ENCODE measurements around the gene CDK5R2. TPM values are rescaled to one million over a fixed set of nuclear protein-coding genes. Genes with fewer than 3 reads are reported as not detected.

Gene CDK5R2
- total and polyA plus RNA-seq, 2 of the 13 experiments (the other 11 are each of a cell fraction or from before 2014, with no cell fraction given) = not detected

DNA sequence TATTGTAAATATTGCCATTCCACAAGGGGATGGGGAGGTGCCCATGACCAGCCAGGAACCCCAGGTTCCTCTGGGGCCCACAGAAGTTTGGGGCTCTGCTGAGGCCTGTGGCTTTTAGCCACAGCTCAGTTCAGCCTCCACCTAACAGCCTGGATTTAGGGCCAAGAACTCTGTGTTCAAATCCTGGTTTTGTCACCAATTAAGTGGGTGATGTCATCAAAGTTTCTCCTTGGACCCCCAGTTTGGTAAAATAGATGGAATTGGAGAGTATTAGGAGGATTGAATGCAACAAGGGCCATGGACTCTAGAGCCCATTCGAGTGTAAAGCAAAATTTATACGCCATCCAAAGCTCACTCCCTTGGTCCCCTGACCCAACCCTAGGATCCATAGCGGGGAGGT, 28.7 kb downstream of the CDK5R2 start:
- no peak for FAIRE-seq
- POLR2A ChIA-PET = no interaction called here
- intact Hi-C loops (cut with micrococcal nuclease; ENCODE audit: unreplicated experiment) = loop anchor here (10.0 kb wide), 1 partner anchor 123 kb away; no protein-coding TSS in a partner anchor
- Histone ChIP-seq H3K4me2 (ENCODE audit: low read depth, low read length) (no peak overlapping the region), H3K9me3 (ENCODE audit: low read length) (no peaks in the 10 kb centered on the region), H3K27me3 (ENCODE audit: control insufficient read depth in 1 of 2, insufficient read depth in 2 of 2, low read length in 2 of 2) (peaks cover 40 to 93% of the 10 kb centered on the region in 2 experiments), H4K20me1 (ENCODE audit: insufficient read depth, low read length) (peaks cover 9% of the 10 kb centered on the region; the same call in 1 of the 2 replicates), H3K36me3 (replicated peaks in 1 of 2; ENCODE audit: control insufficient read depth in 1 of 2, insufficient read depth in 2 of 2, low read length in 2 of 2) (no peaks in the 10 kb centered on the region), H3K27ac (ENCODE audit: extremely low read length, insufficient read depth, low read length) (no peak overlapping the region), H3K4me1 (ENCODE audit: insufficient read depth, low read length) (peaks cover 3% of the 10 kb centered on the region), H3K9ac (ENCODE audit: insufficient read depth, low read depth, low read length) (no peak overlapping the region), H2AFZ (ENCODE audit: low read length) (no peak overlapping the region), H3K4me3 (replicated peaks in 1 of 3; ENCODE audit: insufficient read depth in 1 of 3, low read depth in 2 of 3, low read length in 3 of 3) (no peak overlapping the region), H3K79me2 (ENCODE audit: insufficient read depth, low read length) (no peaks in the 10 kb centered on the region)
- no peak for ATAC-seq
- WGBS (ENCODE audit: low lambda C conversion rate) = 13% methylated on average over 3 of the region's 3 CpGs
- TF ChIP-seq ZNF569 (CRISPR knock-in tag; IDR thresholded peaks at IDR 0.05; ENCODE audit: borderline replicate concordance) (no peak), ATF7 (IDR thresholded peaks at IDR 0.05) (peak; percentile 77), ATF7 (CRISPR knock-in tag; IDR thresholded peaks at IDR 0.05) (no peak), SALL2 (CRISPR knock-in tag; IDR thresholded peaks at IDR 0.05) (no peak), CREB1 (IDR thresholded peaks at IDR 0.05) (peak; percentile 71), CREB1 (CRISPR knock-in tag; IDR thresholded peaks at IDR 0.05) (no peak), ZNF234 (CRISPR knock-in tag; conservative IDR thresholded peaks at IDR 0.05) (no peak), ZNF317 (CRISPR knock-in tag; IDR thresholded peaks at IDR 0.05) (no peak), ZNF446 (CRISPR knock-in tag; IDR thresholded peaks at IDR 0.05) (no peak), KAT2B (IDR thresholded peaks at IDR 0.05; ENCODE audit: borderline replicate concordance, low read depth, low read length) (no peak)
- CTCF ChIA-PET (ENCODE audit: low intra/inter-chr PET ratio, low total read pairs) = no interaction called here
- no peak for DNase-seq (ENCODE audit: low spot score)
- BruUV-seq (replicated peaks) = no TSS peak
- in situ Hi-C loops (cut with HindIII; ENCODE audit: extremely low pct_ligation_motif_present, low pct_unique_long_range_greater_than_20kb) = no loop called here

DNA sequence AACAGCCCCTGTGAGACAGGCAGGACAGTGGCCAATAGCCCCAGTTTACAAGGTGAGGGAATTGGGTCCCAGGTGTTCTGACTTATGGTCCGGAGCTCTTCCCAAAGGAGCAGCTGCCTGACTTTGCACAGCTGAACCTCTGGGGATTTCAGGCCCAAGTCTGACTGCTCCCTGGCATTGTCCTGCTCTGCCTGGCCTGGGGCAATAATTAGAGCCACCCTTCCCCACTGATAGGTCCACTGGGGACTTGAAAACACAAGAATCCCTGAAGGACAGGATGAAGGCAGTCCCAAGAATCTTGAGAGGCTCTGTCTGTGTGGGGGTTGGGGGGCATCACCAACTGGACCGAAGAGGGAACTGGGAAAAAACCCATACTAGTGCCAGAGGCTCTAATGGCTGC, 29.2 kb downstream of the CDK5R2 start:
- CTCF ChIA-PET (ENCODE audit: low intra/inter-chr PET ratio, low total read pairs) = no interaction called here
- H2AFZ ChIP-seq (ENCODE audit: low read length) = no peak overlapping the region
- H3K79me2 ChIP-seq (ENCODE audit: insufficient read depth, low read length) = no peaks in the 10 kb centered on the region
- H4K20me1 ChIP-seq (ENCODE audit: insufficient read depth, low read length) = peaks cover 11% of the 10 kb centered on the region; the same call in 1 of the 2 replicates
- WGBS (ENCODE audit: low lambda C conversion rate) = 24% methylated on average over 2 of the region's 2 CpGs
- TF ChIP-seq SIN3B (IDR thresholded peaks at IDR 0.05; ENCODE audit: low read length) (no peak), SOX6 (IDR thresholded peaks at IDR 0.05) (no peak), SOX6 (CRISPR knock-in tag; IDR thresholded peaks at IDR 0.05) (no peak), ZNF615 (CRISPR knock-in tag; IDR thresholded peaks at IDR 0.05; ENCODE audit: borderline replicate concordance) (no peak), ZFAT (CRISPR knock-in tag; conservative IDR thresholded peaks at IDR 0.05) (no peak), SETDB1 (CRISPR knock-in tag; IDR thresholded peaks at IDR 0.05; ENCODE audit: borderline replicate concordance) (no peak)
- TF ChIP-seq, protein P1, sequence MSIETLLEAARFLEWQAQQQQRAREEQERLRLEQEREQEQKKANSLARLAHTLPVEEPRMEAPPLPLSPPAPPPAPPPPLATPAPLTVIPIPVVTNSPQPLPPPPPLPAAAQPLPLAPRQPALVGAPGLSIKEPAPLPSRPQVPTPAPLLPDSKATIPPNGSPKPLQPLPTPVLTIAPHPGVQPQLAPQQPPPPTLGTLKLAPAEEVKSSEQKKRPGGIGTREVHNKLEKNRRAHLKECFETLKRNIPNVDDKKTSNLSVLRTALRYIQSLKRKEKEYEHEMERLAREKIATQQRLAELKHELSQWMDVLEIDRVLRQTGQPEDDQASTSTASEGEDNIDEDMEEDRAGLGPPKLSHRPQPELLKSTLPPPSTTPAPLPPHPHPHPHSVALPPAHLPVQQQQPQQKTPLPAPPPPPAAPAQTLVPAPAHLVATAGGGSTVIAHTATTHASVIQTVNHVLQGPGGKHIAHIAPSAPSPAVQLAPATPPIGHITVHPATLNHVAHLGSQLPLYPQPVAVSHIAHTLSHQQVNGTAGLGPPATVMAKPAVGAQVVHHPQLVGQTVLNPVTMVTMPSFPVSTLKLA (IDR thresholded peaks at IDR 0.05) = no peak
- ATAC-seq (no peak), FAIRE-seq (no peak), DNase-seq (ENCODE audit: low spot score) (no peak)
- peaks cover 40 to 93% of the 10 kb centered on the region in 2 experiments for H3K27me3 ChIP-seq (ENCODE audit: control insufficient read depth in 1 of 2, insufficient read depth in 2 of 2, low read length in 2 of 2)
- H3K9ac ChIP-seq (ENCODE audit: insufficient read depth, low read depth, low read length) = no peak overlapping the region
- peaks cover 8% of the 10 kb centered on the region for H3K4me1 ChIP-seq (ENCODE audit: insufficient read depth, low read length)
- intact Hi-C loops (cut with micrococcal nuclease; ENCODE audit: unreplicated experiment) (loop anchor here (10.0 kb wide), 1 partner anchor 124 kb away; no protein-coding TSS in a partner anchor), in situ Hi-C loops (cut with HindIII; ENCODE audit: extremely low pct_ligation_motif_present, low pct_unique_long_range_greater_than_20kb) (no loop called here)
- no peak overlapping the region for H3K4me3 ChIP-seq (replicated peaks in 1 of 3; ENCODE audit: insufficient read depth in 1 of 3, low read depth in 2 of 3, low read length in 3 of 3)
- POLR2A ChIA-PET = no interaction called here
- BruUV-seq (replicated peaks) = no TSS peak
- H3K36me3 ChIP-seq (replicated peaks in 1 of 2; ENCODE audit: control insufficient read depth in 1 of 2, insufficient read depth in 2 of 2, low read length in 2 of 2) = no peaks in the 10 kb centered on the region
- no peak overlapping the region for H3K4me2 ChIP-seq (ENCODE audit: low read depth, low read length)
- H3K9me3 ChIP-seq (ENCODE audit: low read length) = no peaks in the 10 kb centered on the region
- no peak overlapping the region for H3K27ac ChIP-seq (ENCODE audit: extremely low read length, insufficient read depth, low read length)
